NOMO-1 treated with dmso at 0.1 percent for 144 hours (cell line): Measurements from ENCODE around the gene UFSP1.
"Not testable (repeated sequence)": the region's sequence is repeated elsewhere in the genome, so short reads cannot be mapped to it uniquely, and the experiment has no call there.

ENCODE experiments used
- DNase-seq: peaks from one replicate; lab custom pipeline; 2025; ENCODE audit not compliant: unreplicated experiment; lab: John Stamatoyannopoulos, UW

Gene UFSP1

GRCh38 chr7:100888988-100889750 is at the start of gene UFSP1:
TSS of gene UFSP1 (minus strand) at chr7:100889715. CDS start at chr7:100889271, 444 bp downstream.
- no peak for DNase-seq

- DNase-seq: not testable (repeated sequence)
These were observed 46.7 kb upstream of the UFSP1 start for GRCh38 chr7:100936167-100936566.

- not testable (repeated sequence) for DNase-seq
These were observed 45.9 kb upstream of the UFSP1 start for GRCh38 chr7:100935381-100935780.

- no peak for DNase-seq
These were observed 44.2 kb upstream of the UFSP1 start for GRCh38 chr7:100933734-100934133.

GRCh38 chr7:100929808-100930174 is 40.3 kb upstream of the UFSP1 start:
- DNase-seq: no peak

GRCh38 chr7:100923616-100924015 is 34.1 kb upstream of the UFSP1 start:
- DNase-seq: not testable (repeated sequence)

GRCh38 chr7:100921039-100921438 is 31.5 kb upstream of the UFSP1 start:
- no peak for DNase-seq

GRCh38 chr7:100919779-100920437 is 30.4 kb upstream of the UFSP1 start:
- not testable (repeated sequence) for DNase-seq

GRCh38 chr7:100919335-100919734 is 29.8 kb upstream of the UFSP1 start:
- not testable (repeated sequence) for DNase-seq

GRCh38 chr7:100914879-100915447 is 25.4 kb upstream of the UFSP1 start:
- DNase-seq: no peak

GRCh38 chr7:100914208-100914878 is 24.8 kb upstream of the UFSP1 start:
- DNase-seq: no peak

- no peak for DNase-seq
These were observed 22.0 kb upstream of the UFSP1 start for GRCh38 chr7:100911484-100911883.

- peak; percentile 47 for DNase-seq
These were observed 20.9 kb upstream of the UFSP1 start for GRCh38 chr7:100910443-100910842.

- no peak for DNase-seq
These were observed 19.0 kb upstream of the UFSP1 start for GRCh38 chr7:100908512-100908911.

- no peak for DNase-seq
These were observed 13.1 kb upstream of the UFSP1 start for GRCh38 chr7:100902638-100903037.

GRCh38 chr7:100901921-100902332 is 12.4 kb upstream of the UFSP1 start:
- no peak for DNase-seq

- DNase-seq: no peak
These were observed 11.5 kb upstream of the UFSP1 start for GRCh38 chr7:100900978-100901377.

GRCh38 chr7:100899432-100899831 is 9.9 kb upstream of the UFSP1 start:
- DNase-seq: no peak

GRCh38 chr7:100897772-100898454 is 8.4 kb upstream of the UFSP1 start:
- no peak for DNase-seq

GRCh38 chr7:100896732-100897608 is 7.5 kb upstream of the UFSP1 start:
- no peak for DNase-seq
